DOHH2 (cell line): Measurements from ENCODE around the gene ABCA1.

Experiments
- EZH2phosphoT487 ChIP-seq: fragments of 200-600 bp; sonication (generic); IDR thresholded peaks from 2 replicates; pipeline ENCODE4 v1.6.1; 2017; ENCODE audit warnings: borderline replicate concordance, mild to moderate bottlenecking, antibody characterized with exemption, low read length, moderate library complexity, mixed read lengths
- TF ChIP-seq, protein P1 (sequence below): fragments of 200-600 bp; sonication (generic); IDR thresholded peaks from one replicate; pipeline ENCODE4 v1.5.1; 2014; ENCODE audit warnings: antibody characterized with exemption, mild to moderate bottlenecking, low read depth, low read length; ENCODE audit not compliant: poor library complexity, severe bottlenecking

- TF ChIP-seq, protein P1, sequence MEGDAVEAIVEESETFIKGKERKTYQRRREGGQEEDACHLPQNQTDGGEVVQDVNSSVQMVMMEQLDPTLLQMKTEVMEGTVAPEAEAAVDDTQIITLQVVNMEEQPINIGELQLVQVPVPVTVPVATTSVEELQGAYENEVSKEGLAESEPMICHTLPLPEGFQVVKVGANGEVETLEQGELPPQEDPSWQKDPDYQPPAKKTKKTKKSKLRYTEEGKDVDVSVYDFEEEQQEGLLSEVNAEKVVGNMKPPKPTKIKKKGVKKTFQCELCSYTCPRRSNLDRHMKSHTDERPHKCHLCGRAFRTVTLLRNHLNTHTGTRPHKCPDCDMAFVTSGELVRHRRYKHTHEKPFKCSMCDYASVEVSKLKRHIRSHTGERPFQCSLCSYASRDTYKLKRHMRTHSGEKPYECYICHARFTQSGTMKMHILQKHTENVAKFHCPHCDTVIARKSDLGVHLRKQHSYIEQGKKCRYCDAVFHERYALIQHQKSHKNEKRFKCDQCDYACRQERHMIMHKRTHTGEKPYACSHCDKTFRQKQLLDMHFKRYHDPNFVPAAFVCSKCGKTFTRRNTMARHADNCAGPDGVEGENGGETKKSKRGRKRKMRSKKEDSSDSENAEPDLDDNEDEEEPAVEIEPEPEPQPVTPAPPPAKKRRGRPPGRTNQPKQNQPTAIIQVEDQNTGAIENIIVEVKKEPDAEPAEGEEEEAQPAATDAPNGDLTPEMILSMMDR, result no peak
- no peak for TF ChIP-seq EZH2phosphoT487
Measured at GRCh38 chr9:104835161-104835560, 92.8 kb downstream of the ABCA1 start.
